Middle frontal gyrus (tissue), 1 donor: ENCODE results near the gene ATP8B1.
"Not testable (repeated sequence)": the region's sequence is repeated elsewhere in the genome, so short reads cannot be mapped to it uniquely, and the experiment has no call there.

Experiments
- DNase-seq: peaks from one replicate; pipeline ENCODE4 v3.0.0-alpha.2; 2015; ENCODE audit warnings: low spot score; ENCODE audit errors: extremely low spot score

Gene ATP8B1

DNA sequence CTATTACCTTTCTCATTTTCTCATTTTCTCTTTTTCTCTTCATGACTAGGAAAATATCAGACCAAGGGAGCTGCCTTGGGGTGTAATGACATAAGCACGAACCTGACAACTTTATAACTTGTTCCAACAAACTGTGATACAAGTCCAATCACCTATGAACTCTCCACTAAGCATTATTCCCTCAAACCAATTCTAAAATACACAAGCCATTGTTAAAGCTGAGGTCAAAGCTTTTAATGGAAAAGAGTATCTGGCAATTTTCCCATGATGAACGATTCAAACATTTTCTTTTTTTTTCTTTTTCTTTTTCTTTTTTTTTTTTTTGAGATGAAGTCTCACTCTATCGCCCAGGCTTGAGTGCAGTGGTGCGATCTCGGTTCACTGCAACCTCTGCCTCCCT, 133.1 kb downstream of the ATP8B1 start:
- no peak for DNase-seq

DNA sequence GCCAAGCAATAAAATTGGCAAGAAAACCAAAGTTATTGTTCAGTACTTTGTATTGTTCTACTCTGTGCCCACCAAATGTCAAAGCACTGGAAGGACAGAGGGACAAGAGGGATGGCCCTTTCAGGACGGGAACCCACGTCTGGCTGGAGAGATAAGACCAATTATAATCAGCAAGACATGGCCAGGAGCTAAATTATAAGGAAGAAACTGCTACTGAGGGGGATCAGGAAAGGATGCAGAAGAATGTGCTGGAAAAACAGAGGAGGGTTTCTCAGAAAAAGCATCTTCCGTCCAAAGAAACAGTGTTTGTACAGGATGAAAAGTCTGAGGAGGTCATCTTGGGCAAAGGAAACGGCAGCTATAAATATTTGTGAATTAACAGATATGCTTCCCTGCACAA, 135.1 kb downstream of the ATP8B1 start:
- DNase-seq: no peak

- DNase-seq: no peak
Measured at GRCh38 chr18:57666818-57667497, 136.2 kb downstream of the ATP8B1 start.

- no peak for DNase-seq
Measured at GRCh38 chr18:57664568-57665165, 138.4 kb downstream of the ATP8B1 start.

- DNase-seq: no peak
Measured at GRCh38 chr18:57660961-57661360, 142.2 kb downstream of the ATP8B1 start.

DNA sequence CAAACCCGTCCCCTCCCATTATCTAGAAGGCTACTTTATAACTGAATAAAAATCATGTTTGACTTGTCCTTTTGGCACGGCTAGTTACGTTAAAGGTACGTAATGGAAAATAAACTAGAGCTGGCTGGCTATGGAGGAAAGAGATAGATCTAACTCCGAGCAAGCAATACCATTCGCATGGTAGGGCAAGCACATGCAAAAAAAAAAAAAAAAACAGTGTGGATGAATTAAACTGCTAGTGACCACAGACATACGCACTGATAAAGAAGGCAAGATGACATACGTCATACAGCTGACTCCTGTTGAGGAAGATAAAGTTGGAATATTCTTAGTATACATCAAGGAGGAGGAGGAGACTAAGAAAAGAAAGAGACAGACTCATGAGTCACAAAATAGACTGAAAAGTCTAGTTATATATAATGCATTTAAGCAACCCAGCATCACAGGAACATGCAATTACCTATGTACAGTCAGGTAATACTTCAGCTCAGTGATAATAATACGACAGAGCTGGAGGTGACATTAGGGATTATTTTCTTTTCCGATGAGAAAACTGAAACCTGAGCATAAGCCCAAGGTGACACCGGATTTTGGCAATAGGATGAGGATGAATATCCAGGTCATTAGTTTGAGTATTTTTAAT, 143.5 kb downstream of the ATP8B1 start:
- DNase-seq: no peak

GRCh38 chr18:57657542-57657941, 145.6 kb downstream of the ATP8B1 start:
- no peak for DNase-seq

DNA sequence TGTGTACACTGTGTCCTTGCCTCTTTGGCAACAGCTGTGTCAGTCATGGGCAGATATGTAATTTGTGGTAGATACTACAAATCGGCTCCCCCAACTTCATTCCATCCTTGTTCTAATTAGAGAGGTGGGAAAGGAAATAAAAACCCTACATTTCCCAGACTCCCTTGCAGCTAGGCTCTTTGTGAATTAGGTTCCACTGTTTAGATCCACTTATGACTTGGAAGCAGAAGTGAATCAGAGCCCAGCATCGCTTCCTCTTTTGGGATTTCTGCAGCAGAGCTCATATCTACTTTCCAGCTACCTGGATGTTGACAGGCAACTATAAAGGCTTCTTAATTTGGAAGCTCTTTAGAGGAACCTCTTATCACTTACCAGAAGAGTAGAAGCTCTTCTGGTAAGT, 147.4 kb downstream of the ATP8B1 start:
- DNase-seq: no peak

- no peak for DNase-seq
Measured at GRCh38 chr18:57651914-57652313, 151.2 kb downstream of the ATP8B1 start.

DNA sequence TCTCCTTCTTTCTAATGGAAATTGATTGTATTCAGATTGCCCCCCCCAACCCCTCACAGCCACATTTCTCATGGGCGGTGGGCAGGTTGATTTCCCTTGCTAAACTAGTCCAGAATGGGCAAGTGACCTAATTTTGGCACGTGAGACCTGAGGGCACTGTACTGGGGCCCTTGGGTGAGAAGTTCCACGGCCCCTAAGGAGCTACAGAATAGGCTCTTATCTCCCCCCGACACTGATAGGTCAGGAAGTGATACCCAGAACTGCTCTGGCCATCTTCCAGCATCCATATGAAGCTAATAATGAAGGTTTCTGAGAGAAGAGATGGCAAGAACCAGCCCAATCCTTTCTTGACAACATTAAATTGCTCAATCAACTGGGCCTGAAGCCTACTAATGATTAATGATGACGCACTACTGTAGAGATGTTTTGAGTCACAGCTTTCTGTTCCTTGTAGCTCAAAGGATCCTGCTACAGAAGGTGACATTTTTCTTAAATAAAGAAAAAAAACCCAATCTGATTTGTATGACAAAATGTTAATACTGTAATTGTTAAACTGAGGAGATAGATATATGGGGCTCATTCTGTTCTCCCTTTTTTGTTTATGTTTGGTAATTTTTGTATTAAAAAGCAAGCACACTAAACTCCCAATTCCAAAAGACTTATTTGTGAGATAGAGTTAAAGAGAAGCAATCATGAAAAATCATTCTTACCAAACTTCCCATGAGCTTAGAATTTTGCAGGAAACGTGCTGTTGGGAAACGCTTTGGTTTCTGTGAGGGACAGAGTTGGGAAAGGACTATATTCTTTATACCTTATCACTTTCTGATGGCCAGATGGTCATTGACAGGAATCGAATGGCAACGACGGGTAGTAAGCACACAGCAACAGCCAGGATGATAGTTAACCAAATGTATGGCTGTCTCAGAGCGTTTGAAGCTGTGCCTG, 153.3 kb downstream of the ATP8B1 start:
- no peak for DNase-seq

DNA sequence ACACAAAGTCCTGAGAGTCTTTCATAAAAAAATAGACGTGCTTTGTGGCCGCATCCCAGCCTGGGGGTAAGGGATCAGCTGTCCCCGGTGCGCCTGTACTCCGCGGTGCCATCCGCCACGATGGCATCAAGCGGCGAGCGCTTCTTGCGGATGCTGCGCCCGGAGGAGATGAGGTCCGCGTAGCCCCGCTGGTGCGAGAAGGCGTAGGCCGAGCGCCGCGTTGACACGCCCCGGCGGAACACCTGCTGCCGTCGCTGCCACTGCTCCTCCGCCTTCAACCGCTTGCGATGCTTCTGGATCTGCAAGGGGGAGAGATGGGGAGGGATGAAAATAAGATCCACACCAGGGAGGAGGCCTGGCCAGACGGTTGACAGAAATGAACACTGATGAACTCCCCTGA, 154.7 kb downstream of the ATP8B1 start:
- no peak for DNase-seq

DNA sequence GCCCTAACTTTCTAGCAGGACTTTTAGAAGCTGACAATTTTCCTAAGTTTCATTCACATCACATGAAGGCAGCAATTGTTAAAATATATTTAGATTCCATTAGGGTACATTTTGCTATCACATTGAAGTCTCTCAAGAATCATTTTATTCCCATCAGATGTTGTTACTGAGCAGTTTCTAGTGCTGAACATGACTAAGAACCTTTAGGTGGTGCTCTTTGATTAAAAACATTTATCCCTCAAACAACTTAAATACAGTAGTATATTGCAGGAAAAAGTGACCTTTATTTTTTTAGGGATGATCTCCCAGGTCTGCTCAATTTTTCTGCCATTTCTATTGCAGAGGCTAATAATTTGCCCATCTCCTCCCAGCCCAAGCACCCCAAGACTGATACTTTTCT, 158.6 kb downstream of the ATP8B1 start:
- no peak for DNase-seq

GRCh38 chr18:57643726-57644125, 159.4 kb downstream of the ATP8B1 start:
- not testable (repeated sequence) for DNase-seq

- DNase-seq: not testable (repeated sequence)
Measured at GRCh38 chr18:57642462-57642861, 160.7 kb downstream of the ATP8B1 start.

- no peak for DNase-seq
Measured at GRCh38 chr18:57640749-57641148, 162.4 kb downstream of the ATP8B1 start.

DNA sequence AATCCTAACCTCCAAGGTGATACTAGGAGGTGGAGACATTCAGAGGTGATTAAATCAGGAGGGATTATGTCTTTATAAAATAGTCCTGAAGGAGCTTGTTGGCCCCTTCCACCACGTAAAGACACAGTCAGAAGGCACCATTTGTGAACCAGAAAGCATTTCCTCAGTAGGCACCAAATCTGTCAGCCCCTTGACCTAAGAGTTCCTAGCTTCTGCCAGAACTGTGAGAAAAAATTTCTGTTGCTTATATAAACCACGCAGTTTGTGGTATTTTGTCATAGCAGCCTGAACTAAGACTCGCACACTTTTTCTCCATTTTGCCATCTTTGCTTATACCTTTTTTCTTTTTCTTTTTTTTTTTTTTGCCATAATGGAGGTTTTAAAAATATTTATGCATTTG, 162.9 kb downstream of the ATP8B1 start:
- no peak for DNase-seq

DNA sequence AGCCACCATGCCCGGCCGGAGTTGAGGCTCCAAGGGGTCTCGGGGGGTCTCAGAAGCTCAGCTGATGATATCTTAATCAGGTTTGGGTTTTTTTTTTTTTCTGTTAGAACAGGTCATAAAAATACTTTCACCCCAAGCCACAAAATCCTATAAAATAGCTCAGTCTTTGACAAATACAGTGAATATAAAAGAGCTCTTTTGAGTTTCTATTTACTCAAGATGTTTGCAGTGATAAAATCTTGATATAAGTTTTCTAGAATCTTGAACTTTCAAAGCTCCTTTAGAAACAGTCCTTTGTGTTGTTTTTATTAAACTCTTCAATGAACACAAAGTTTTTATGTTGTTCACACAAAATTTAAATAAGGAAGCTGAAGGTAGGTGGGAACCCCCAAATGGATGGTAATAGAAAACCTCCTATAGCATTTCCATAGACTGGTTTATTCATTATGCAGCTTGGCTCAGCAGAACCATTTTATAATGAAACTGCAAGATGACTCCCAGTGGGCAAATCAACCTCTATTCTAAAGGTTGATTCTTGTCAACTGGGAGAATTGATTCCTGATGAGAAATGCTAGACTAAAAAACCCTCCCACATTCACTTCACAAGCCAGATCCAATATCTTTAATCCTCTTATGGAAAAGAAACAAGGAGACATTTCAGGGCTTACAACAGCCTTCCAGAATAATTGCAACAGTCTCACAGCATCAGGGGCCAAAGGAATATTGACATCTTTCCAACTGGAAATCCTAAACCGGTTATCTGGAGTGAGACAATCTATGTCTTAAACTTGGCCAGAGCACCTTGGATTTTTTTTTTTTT, 167.9 kb downstream of the ATP8B1 start:
- no peak for DNase-seq

DNA sequence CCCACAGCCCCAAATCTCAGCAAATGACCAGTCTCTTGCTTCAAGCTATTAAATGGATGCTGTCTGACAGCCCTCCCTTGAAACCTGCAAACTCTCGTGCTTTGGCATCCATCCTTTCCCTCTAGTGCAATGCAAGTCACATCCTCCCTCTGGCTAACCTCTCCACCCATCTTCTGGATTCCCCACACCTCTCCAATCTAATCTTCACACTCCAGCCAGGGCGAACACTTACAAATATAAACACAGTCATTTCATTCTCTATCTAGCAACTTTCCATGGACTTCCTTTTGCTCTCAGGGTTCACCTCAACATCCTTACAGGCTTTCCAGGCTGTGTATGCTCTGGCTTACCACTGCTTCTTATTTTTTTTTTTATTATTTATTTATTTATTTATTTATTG, 171.4 kb downstream of the ATP8B1 start:
- DNase-seq: no peak

GRCh38 chr18:57630754-57631595, 172.1 kb downstream of the ATP8B1 start:
- no peak for DNase-seq
